Right lobe of liver (tissue), 6 donors: ENCODE results near the gene EML6. TPM values are rescaled to one million over a fixed set of nuclear protein-coding genes. Genes with fewer than 3 reads are reported as not detected.

Experiments
- ATAC-seq, 4 donors: fragments of 200-7000 bp; cut with Tn5 transposase; one replicate each; pipeline ENCODE4 v1.9.1; 2020; ENCODE audit warnings: mild to moderate bottlenecking in 4 of 4, moderate library complexity in 4 of 4
- DNase-seq, 3 donors: peaks; one replicate each; pipeline ENCODE4 v3.0.0-alpha.2; 2020
- H3K27ac ChIP-seq, 3 donors: fragments of 200-600 bp; one replicate each; pipeline ENCODE4 v1.8.0; 2022
- H3K27me3 ChIP-seq, 2 donors: fragments of 200-600 bp; one replicate each; pipeline ENCODE4 v1.8.0; 2022
- H3K36me3 ChIP-seq, 4 donors: fragments of 200-600 bp; sonication (generic) in 1 of 4; one replicate each; pipeline versions ENCODE4 v1.5.1 to v1.8.0; 2017 to 2022; ENCODE audit warnings: control low read depth in 1 of 4
- H3K4me1 ChIP-seq, 4 donors: fragments of 200-600 bp; sonication (generic) in 1 of 4; one replicate each; pipeline versions ENCODE4 v1.5.1 to v1.8.0; 2017 to 2022; ENCODE audit warnings: control low read depth in 1 of 4
- H3K4me3 ChIP-seq, 3 donors: fragments of 200-600 bp; one replicate each; pipeline ENCODE4 v1.8.0; 2022
- H3K9me3 ChIP-seq, 4 donors: fragments of 200-600 bp; sonication (generic) in 1 of 4; one replicate each; pipeline versions ENCODE4 v1.5.1 to v1.8.0; 2017 to 2022; ENCODE audit warnings: control low read depth in 1 of 4
- CTCF ChIP-seq, 4 donors: fragments of 200-600 bp in 3 of 4; fragments of 450-650 bp in 1 of 4; IDR thresholded peaks; one replicate each; pipeline versions ENCODE4 v1.5.1 to v1.8.0; 2016 to 2022; ENCODE audit warnings: antibody characterized with exemption in 4 of 4, mild to moderate bottlenecking in 2 of 4
- POLR2A ChIP-seq: fragments of 450-650 bp; IDR thresholded peaks from one replicate; pipeline ENCODE4 v1.6.1; 2017; ENCODE audit warnings: antibody characterized with exemption, mild to moderate bottlenecking
- WGBS: methylation state at CpG from one replicate; pipeline ENCODE4 v1.1.6; 2018; ENCODE audit warnings: low coverage, low lambda C conversion rate; ENCODE audit not compliant: insufficient coverage; ENCODE audit errors: missing lambda C conversion rate; 5-methylcytosine and 5-hydroxymethylcytosine counted together
- intact Hi-C, 2 donors: fragments of 100-400 bp; cut with DNase I; formaldehyde crosslinking; loops; one replicate each; pipeline versions ENCODE4 v1.11.2 to v1.14.1; 2022
- total RNA-seq, 6 experiments: library from RNA; depleted of rRNA in 2 of 6; stranded (reverse); fragments of >200 nt in 2 of 6; fragmentation: NEBNext Ultra II Directional in 3 of 6; extraction: Animal tissue kit (Norgen Biotek cat#: 25700) in 3 of 6; gene quantifications; one replicate each; pipeline versions ENCODE4 v1.1.0 to v1.2.4, GENCODE V29; 2016 to 2023
- donor health status: DM: no; HTN: yes; CAD: no.
- donor health status: DM: no; HTN: no; CAD: no.
- donor health status: DM: no; HTN: no; CAD: no.
- donor health status: DM: no; HTN: yes; CAD: no.
- donor health status: DM: no; HTN: yes; CAD: no.

EML6 gene
- total RNA-seq, 6 experiments from 2014 or later = 0.82 to 2.5 (median 1.5) TPM

- no peaks in the 10 kb centered on the region for H3K9me3 ChIP-seq
- TF ChIP-seq CTCF (IDR thresholded peaks at IDR 0.05) (no peak), POLR2A (no peak)
- 83% methylated on average over 1 of the region's 1 CpG for WGBS
- no peaks in the 10 kb centered on the region for H3K36me3 ChIP-seq
- DNase-seq (no peak), ATAC-seq (no peak)
- intact Hi-C loops = loop anchor here in 1 of 2 donors (10.0 kb wide), 1 partner anchor 269 kb away; no protein-coding TSS in a partner anchor
- peaks cover 0 to 8% (median 4%) of the 10 kb centered on the region in 4 donors for H3K4me1 ChIP-seq
- H3K4me3 ChIP-seq = no peak overlapping the region
- H3K27ac ChIP-seq = no peak overlapping the region
- no peaks in the 10 kb centered on the region for H3K27me3 ChIP-seq
Observed at GRCh38 chr2:54895730-54896129, 172.3 kb downstream of the EML6 start.

- no peak for ATAC-seq
- Histone ChIP-seq H3K27ac (no peak overlapping the region), H3K4me1 (peaks cover 0 to 16% (median 7%) of the 10 kb centered on the region in 4 donors), H3K27me3 (no peaks in the 10 kb centered on the region), H3K9me3 (no peaks in the 10 kb centered on the region), H3K36me3 (no peaks in the 10 kb centered on the region), H3K4me3 (no peak overlapping the region)
- TF ChIP-seq POLR2A (no peak), CTCF (IDR thresholded peaks at IDR 0.05) (no peak)
- no peak for DNase-seq
- intact Hi-C loops = loop anchor here in 1 of 2 donors (10.0 kb wide), 1 partner anchor 267 kb away; no protein-coding TSS in a partner anchor
- WGBS = 66% methylated on average over 11 of the region's 11 CpGs
Observed at GRCh38 chr2:54897420-54898310, 174.2 kb downstream of the EML6 start.

GRCh38 chr2:54898456-54899226 lies 175.2 kb downstream of the EML6 start:
- no peak for DNase-seq
- intact Hi-C loops = loop anchor here in 1 of 2 donors (10.0 kb wide), 1 partner anchor 266 kb away; no protein-coding TSS in a partner anchor
- H3K36me3 ChIP-seq = no peaks in the 10 kb centered on the region
- no peak for TF ChIP-seq POLR2A
- TF ChIP-seq CTCF (IDR thresholded peaks at IDR 0.05) = no peak
- H3K4me1 ChIP-seq = peaks cover 0 to 16% (median 7%) of the 10 kb centered on the region in 4 donors
- 76% methylated on average over 7 of the region's 7 CpGs for WGBS
- no peak overlapping the region for H3K27ac ChIP-seq
- no peaks in the 10 kb centered on the region for H3K9me3 ChIP-seq
- no peaks in the 10 kb centered on the region for H3K27me3 ChIP-seq
- H3K4me3 ChIP-seq = no peak overlapping the region
- ATAC-seq = no peak

- WGBS = 37% methylated on average over 4 of the region's 5 CpGs
- no peaks in the 10 kb centered on the region for H3K36me3 ChIP-seq
- H3K9me3 ChIP-seq = no peaks in the 10 kb centered on the region
- ATAC-seq = peak; percentile 60 to 74 (median 64)
- no peak overlapping the region for H3K27ac ChIP-seq
- TF ChIP-seq CTCF (IDR thresholded peaks at IDR 0.05) = peak; percentile 63 to 78 (median 72)
- TF ChIP-seq POLR2A = no peak
- peaks cover 0 to 26% (median 12%) of the 10 kb centered on the region in 4 donors for H3K4me1 ChIP-seq
- H3K27me3 ChIP-seq = no peaks in the 10 kb centered on the region
- no peak overlapping the region for H3K4me3 ChIP-seq
- DNase-seq = no peak
- intact Hi-C loops = loop anchor here (10.0 kb wide), 2 partner anchors 115 to 265 kb away; no protein-coding TSS in a partner anchor
Observed at GRCh38 chr2:54899576-54900200, 176.2 kb downstream of the EML6 start.
